ENCODE data around the gene CNTNAP2.

- TF ChIP-seq CTCF (IDR thresholded peaks at IDR 0.05): no peak
- TF ChIP-seq POLR2A (IDR thresholded peaks at IDR 0.05): no peak
These were observed 145.9 kb downstream of the CNTNAP2 start for GRCh38 chr7:146262527-146262926.

Data from uterus (tissue), 2 donors.